Coronary artery (tissue), 2 donors: Measurements from ENCODE around the gene DGKI.

Experiments used
- DNase-seq: peaks from one replicate; pipeline ENCODE4 v3.0.0-alpha.2; 2017; ENCODE audit warnings: low spot score
- H3K27ac ChIP-seq, 2 donors: fragments of 200-600 bp; sonication (generic); one replicate each; pipeline ENCODE4 v1.5.1; 2016 to 2019
- H3K4me3 ChIP-seq: fragments of 200-600 bp; sonication (generic); 2 replicates; pipeline ENCODE4 v1.5.1; 2016; ENCODE audit warnings: mild to moderate bottlenecking, moderate library complexity
- CTCF ChIP-seq: fragments of 200-600 bp; sonication (generic); IDR thresholded peaks from one replicate; pipeline ENCODE4 v1.5.1; 2019; ENCODE audit warnings: antibody characterized with exemption

DGKI gene

DNA sequence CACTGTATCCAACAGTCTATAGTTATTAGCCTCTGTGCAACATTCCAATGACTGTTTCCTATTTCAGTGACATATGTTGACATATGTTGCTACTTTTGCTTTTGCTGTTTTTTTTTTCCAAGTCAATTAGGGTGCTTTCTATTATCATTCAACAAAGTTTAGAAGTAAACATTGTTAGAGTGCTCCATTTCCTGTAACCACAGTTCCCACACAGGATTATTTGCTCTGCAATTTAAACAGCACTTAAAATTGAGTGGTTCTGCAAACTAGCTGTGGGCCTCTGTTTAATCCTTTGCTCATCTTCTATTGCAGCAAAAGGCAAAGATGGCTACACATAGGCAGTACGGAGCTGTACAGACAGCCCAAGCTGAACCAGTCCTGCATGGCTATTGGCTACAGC, 456.7 kb downstream of the DGKI start:
- H3K4me3 ChIP-seq: no peak overlapping the region
- no peak for DNase-seq
- no peak for TF ChIP-seq CTCF
- H3K27ac ChIP-seq: no peak overlapping the region

- no peak for TF ChIP-seq CTCF
- Histone ChIP-seq H3K4me3 (no peak overlapping the region), H3K27ac (no peak overlapping the region)
- DNase-seq: no peak
These were observed 457.9 kb downstream of the DGKI start for GRCh38 chr7:137388916-137389315.

GRCh38 chr7:137386966-137387365, 459.8 kb downstream of the DGKI start:
- H3K27ac ChIP-seq: no peak overlapping the region
- no peak for TF ChIP-seq CTCF
- no peak for DNase-seq

GRCh38 chr7:137381045-137381444, 465.7 kb downstream of the DGKI start:
- no peak overlapping the region for H3K4me3 ChIP-seq
- no peak for DNase-seq
- no peak overlapping the region for H3K27ac ChIP-seq
- no peak for TF ChIP-seq CTCF

More at GRCh38 chr7:137386966-137387365, 459.8 kb downstream of the DGKI start:
- no peak overlapping the region for H3K4me3 ChIP-seq

DNA sequence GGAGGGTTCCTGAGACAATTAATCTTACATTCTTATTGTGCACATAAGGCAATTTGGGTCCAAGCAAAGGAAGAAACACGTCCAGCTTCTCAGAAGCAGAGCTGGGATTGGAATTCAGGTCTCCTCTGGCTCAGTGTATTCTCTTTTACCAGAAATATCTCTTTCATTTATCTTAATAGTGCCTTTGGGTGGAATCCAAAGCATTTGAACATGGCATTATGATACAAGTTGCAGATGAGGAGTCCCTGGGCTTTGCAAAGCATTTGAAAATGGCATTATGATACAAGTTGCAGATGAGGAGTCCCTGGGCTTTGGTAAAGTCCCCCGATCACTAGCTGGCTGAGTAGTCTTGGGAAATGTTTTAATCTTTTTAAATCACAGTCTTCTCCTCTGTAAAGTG, 473.3 kb downstream of the DGKI start:
- no peak overlapping the region for H3K27ac ChIP-seq
- TF ChIP-seq CTCF: no peak

DNA sequence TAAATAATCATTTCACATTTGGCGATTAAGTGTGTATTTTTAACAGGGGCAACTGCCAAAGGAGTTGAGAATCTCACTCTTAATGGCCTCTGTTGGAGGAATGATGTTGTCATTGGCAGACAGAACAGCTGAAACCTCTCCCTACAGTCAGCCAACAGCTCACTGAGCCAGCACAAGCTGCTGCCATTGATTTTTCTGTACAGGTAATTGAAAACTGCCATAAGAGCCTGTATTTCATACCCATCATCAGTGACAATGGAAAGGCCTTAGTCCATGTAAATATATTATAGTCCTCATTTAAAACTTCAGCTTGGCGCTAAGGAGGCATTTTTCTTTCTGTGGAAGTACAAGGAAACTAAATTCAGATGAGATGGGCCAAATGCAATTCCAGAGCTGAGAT, 475.2 kb downstream of the DGKI start:
- no peak overlapping the region for H3K4me3 ChIP-seq
- DNase-seq: no peak
- no peak for TF ChIP-seq CTCF
- no peak overlapping the region for H3K27ac ChIP-seq

More for the DNA sequence above, 473.3 kb downstream of the DGKI start:
- no peak for DNase-seq
- H3K4me3 ChIP-seq: no peak overlapping the region

- no peak for TF ChIP-seq CTCF
- Histone ChIP-seq H3K4me3 (no peak overlapping the region), H3K27ac (no peak overlapping the region)
- no peak for DNase-seq
These were observed 479.8 kb downstream of the DGKI start for GRCh38 chr7:137366995-137367394.
